H1 (cell line): ENCODE measurements around the gene ACOD1. TPM values are rescaled to one million over a fixed set of nuclear protein-coding genes. Genes with fewer than 3 reads are reported as not detected.

Experiments used
- CHD1 ChIP-seq: IDR thresholded peaks from 2 replicates; pipeline ENCODE4 v1.6.1; 2012; ENCODE audit warnings: low read depth, low read length, improper control_type of control experiment
- CTBP2 ChIP-seq: IDR thresholded peaks from 2 replicates; pipeline ENCODE4 v1.7.0; 2011; ENCODE audit warnings: borderline replicate concordance, mild to moderate bottlenecking, moderate library complexity, mixed read lengths, low read length; ENCODE audit not compliant: insufficient read depth, insufficient read length
- JUN ChIP-seq: IDR thresholded peaks from 2 replicates; pipeline ENCODE4 v1.6.1; 2011; ENCODE audit warnings: low read depth, mild to moderate bottlenecking, improper control_type of control experiment, low read length
- SP1 ChIP-seq: IDR thresholded peaks from 2 replicates; pipeline ENCODE4 v1.6.1; 2011; ENCODE audit warnings: low read depth, low read length
- SRF ChIP-seq: IDR thresholded peaks from 2 replicates; pipeline ENCODE4 v1.6.1; 2011; ENCODE audit warnings: mild to moderate bottlenecking, low read depth, low read length, moderate library complexity
- TBP ChIP-seq: IDR thresholded peaks from 2 replicates; pipeline ENCODE4 v1.6.1; 2011; ENCODE audit warnings: low read depth, low read length, improper control_type of control experiment
- YY1 ChIP-seq: IDR thresholded peaks from 2 replicates; pipeline ENCODE4 v1.6.1; 2011; ENCODE audit warnings: low read depth, mild to moderate bottlenecking, low read length
- polyA plus RNA-seq, 7 experiments: library from polyadenylated mRNA; depleted of rRNA in 3 of 7; stranded (reverse) in 5 of 7; unstranded in 2 of 7; fragments of >200 nt in 5 of 7; fragments of 200-250 nt in 2 of 7; gene quantifications; 1 replicate in 5 of 7; 2 replicates in 1 of 7; 4 replicates in 1 of 7; pipeline versions ENCODE4 v1.2.1 to v1.2.3, GENCODE V29; 2011 to 2013; ENCODE audit warnings: missing spikeins in 2 of 7, mixed read lengths in 2 of 7
- total RNA-seq: library from RNA; stranded (reverse); fragmentation: NEBNext Ultra II Directional; extraction: Animal tissue kit (Norgen Biotek cat#: 25700); gene quantifications from 2 replicates; pipeline ENCODE4 v1.2.1, GENCODE V29; 2021
- TF ChIP-seq, protein P1 (sequence below): IDR thresholded peaks from 2 replicates; pipeline ENCODE4 v1.6.1; 2011; ENCODE audit warnings: low read depth, mild to moderate bottlenecking, low read length; ENCODE audit not compliant: insufficient read depth

ACOD1 gene
- total and polyA plus RNA-seq, 2 of the 8 experiments (the other 6 are each of a cell fraction or from before 2014, with no cell fraction given), result not detected

DNA sequence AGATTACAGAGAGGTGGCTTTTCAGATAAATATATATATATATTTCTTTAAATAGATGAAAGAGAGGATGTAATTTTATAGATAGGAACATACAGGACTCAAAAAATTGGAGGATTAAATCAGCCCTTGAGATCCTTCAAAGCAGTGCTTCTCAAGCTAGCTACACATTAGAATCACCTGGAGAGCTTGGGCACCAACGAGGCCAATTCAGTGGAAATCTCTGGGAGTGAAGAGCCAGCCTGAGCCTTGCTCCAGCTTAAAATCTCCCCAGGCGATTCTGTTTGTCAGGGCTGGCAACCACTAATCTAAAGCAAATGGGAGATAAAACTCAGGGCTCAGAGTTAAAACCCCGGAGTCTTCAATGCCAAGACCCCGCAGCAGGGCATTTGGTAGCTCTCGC lies 28.6 kb downstream of the ACOD1 start (continued):
- TF ChIP-seq SRF (no peak), TBP (no peak), CTBP2 (no peak), CHD1 (no peak), JUN (no peak), SP1 (no peak), YY1 (no peak)
- TF ChIP-seq, protein P1, sequence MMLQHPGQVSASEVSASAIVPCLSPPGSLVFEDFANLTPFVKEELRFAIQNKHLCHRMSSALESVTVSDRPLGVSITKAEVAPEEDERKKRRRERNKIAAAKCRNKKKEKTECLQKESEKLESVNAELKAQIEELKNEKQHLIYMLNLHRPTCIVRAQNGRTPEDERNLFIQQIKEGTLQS, result no peak
- TF ChIP-seq, all 59 proteins: peak for 0
